GM12878 (cell line): ENCODE measurements around the gene CSTB. TPM values are rescaled to one million over a fixed set of nuclear protein-coding genes. Genes with fewer than 3 reads are reported as not detected.

Experiments
- ATAC-seq: fragments of 200-7000 bp; cut with Tn5 transposase; 3 replicates; pipeline ENCODE4 v1.9.1; 2020; ENCODE audit warnings: mild to moderate bottlenecking, moderate library complexity
- BruUV-seq: library from RNA; stranded (reverse); fragments of 400-500 nt; replicated peaks from 2 replicates; lab custom pipeline; 2021; lab: Mats Ljungman, UMichigan
- CTCF ChIA-PET: fragments of 300-600 bp; sonication (Branson Sonifier 250); formaldehyde crosslinking; extraction: SDS; loops from one replicate; lab custom pipeline; 2021; ENCODE audit warnings: inconsistent platforms; lab: Yijun Ruan, JAX
- POLR2A ChIA-PET: fragments of 350-600 bp; formaldehyde crosslinking; extraction: SDS; loops from one replicate; lab custom pipeline; 2021; ENCODE audit warnings: inconsistent platforms; lab: Charles Lee
- RAD21 ChIA-PET: fragments of 300-600 bp; sonication (Branson Sonifier 250); formaldehyde crosslinking; loops from one replicate; lab custom pipeline; 2023; ENCODE audit warnings: antibody characterized with exemption; ENCODE audit not compliant: unreplicated experiment; lab: Charles Lee
- SMC1A ChIA-PET: fragments of 300-600 bp; sonication (Branson Sonifier 250); formaldehyde crosslinking; loops from one replicate; lab custom pipeline; 2023; ENCODE audit not compliant: unreplicated experiment, uncharacterized antibody; lab: Charles Lee
- DNase-seq: peaks from one replicate; pipeline ENCODE4 v3.0.0-alpha.2; 2011; ENCODE audit warnings: low read depth, low spot score
- FAIRE-seq: peaks from 3 replicates; lab custom pipeline; 2011; peaks lifted over from hg19 to GRCh38; lab: Jason Lieb, UNC
- H2AFZ ChIP-seq: 2 replicates; pipeline ENCODE4 v1.6.0; 2011; ENCODE audit warnings: low read depth, low read length, control low read depth; ENCODE audit not compliant: control insufficient read depth
- H3K27ac ChIP-seq: 2 replicates; pipeline ENCODE4 v1.5.1; 2011; ENCODE audit warnings: control low read depth; ENCODE audit not compliant: control insufficient read depth, insufficient read depth
- H3K27me3 ChIP-seq, 2 experiments: replicated peaks in 1 of 2; 2 replicates each; pipeline versions ENCODE4 v1.6.0 to v1.6.1; 2011; ENCODE audit warnings: low read length in 1 of 2; ENCODE audit not compliant: control insufficient read depth in 2 of 2, insufficient read depth in 2 of 2
- H3K36me3 ChIP-seq, 2 experiments: 2 replicates each; pipeline ENCODE4 v1.5.1; 2011; ENCODE audit warnings: low read length in 1 of 2; ENCODE audit not compliant: control insufficient read depth in 2 of 2, insufficient read depth in 2 of 2
- H3K4me1 ChIP-seq: 2 replicates; pipeline ENCODE4 v1.6.1; 2011; ENCODE audit warnings: mild to moderate bottlenecking, low read length, moderate library complexity, mixed read lengths; ENCODE audit not compliant: control insufficient read depth, insufficient read depth
- H3K4me2 ChIP-seq: 2 replicates; pipeline ENCODE4 v1.6.0; 2011; ENCODE audit warnings: control low read depth; ENCODE audit not compliant: control insufficient read depth, insufficient read depth
- H3K4me3 ChIP-seq: fragments of 200-600 bp; sonication (generic); 2 replicates; pipeline ENCODE4 v1.5.1; 2016
- H3K79me2 ChIP-seq: 2 replicates; pipeline ENCODE4 v1.6.0; 2011; ENCODE audit warnings: low read length; ENCODE audit not compliant: control insufficient read depth, insufficient read depth
- H3K9ac ChIP-seq: 2 replicates; pipeline ENCODE4 v1.8.0; 2011; ENCODE audit warnings: low read length, control low read depth, mixed read lengths; ENCODE audit not compliant: control insufficient read depth, insufficient read depth
- H3K9me3 ChIP-seq: replicated peaks from 3 replicates; pipeline ENCODE4 v1.5.1; 2011; ENCODE audit warnings: mild to moderate bottlenecking, low read length; ENCODE audit not compliant: control insufficient read depth, insufficient read depth
- H4K20me1 ChIP-seq: 2 replicates; pipeline ENCODE4 v1.6.0; 2011; ENCODE audit not compliant: control insufficient read depth, insufficient read depth
- CBFB ChIP-seq: IDR thresholded peaks from 2 replicates; pipeline ENCODE4 v1.6.1; 2016; ENCODE audit warnings: antibody characterized with exemption, low read depth
- CREB1 ChIP-seq: IDR thresholded peaks from 2 replicates; pipeline ENCODE4 v1.6.1; 2012; ENCODE audit warnings: low read depth, mild to moderate bottlenecking, inconsistent platforms
- EGR1 ChIP-seq, 2 experiments: IDR thresholded peaks; 1 replicate in 1 of 2; 2 replicates in 1 of 2; pipeline ENCODE4 v1.6.1; 2011 to 2012; ENCODE audit warnings: low read depth in 2 of 2, low read length in 2 of 2, borderline replicate concordance in 1 of 2, mild to moderate bottlenecking in 1 of 2, moderate library complexity in 1 of 2
- LARP7 ChIP-seq: fragments of 450-650 bp; IDR thresholded peaks from 2 replicates; pipeline ENCODE4 v1.6.1; 2017; ENCODE audit warnings: mild to moderate bottlenecking
- NR2F1 ChIP-seq: fragments of 450-650 bp; conservative IDR thresholded peaks from 2 replicates; pipeline ENCODE4 v1.6.1; 2017; ENCODE audit warnings: mild to moderate bottlenecking
- POLR2AphosphoS5 ChIP-seq: IDR thresholded peaks from 2 replicates; pipeline ENCODE4 v1.6.1; 2011; ENCODE audit warnings: mild to moderate bottlenecking, low read length, inconsistent platforms
- POU2F2 ChIP-seq: IDR thresholded peaks from 3 replicates; pipeline ENCODE4 v1.6.1; 2011; ENCODE audit warnings: low read depth, mild to moderate bottlenecking, low read length, borderline replicate concordance
- RAD21 ChIP-seq: IDR thresholded peaks from 2 replicates; pipeline ENCODE4 v1.6.1; 2011; ENCODE audit warnings: mild to moderate bottlenecking, low read depth, low read length, moderate library complexity; ENCODE audit not compliant: insufficient read depth
- SMARCA5 ChIP-seq: fragments of 450-650 bp; IDR thresholded peaks from 2 replicates; pipeline ENCODE4 v1.6.1; 2017; ENCODE audit warnings: mild to moderate bottlenecking
- SMC3 ChIP-seq: IDR thresholded peaks from 2 replicates; pipeline ENCODE4 v1.6.1; 2011; ENCODE audit warnings: low read length, improper control_type of control experiment, borderline replicate concordance
- SREBF1 ChIP-seq: IDR thresholded peaks from 2 replicates; pipeline ENCODE4 v1.6.1; 2012; ENCODE audit warnings: mild to moderate bottlenecking, low read length
- TCF12 ChIP-seq: IDR thresholded peaks from 2 replicates; pipeline ENCODE4 v1.6.1; 2011; ENCODE audit warnings: low read depth, mild to moderate bottlenecking, low read length
- WRNIP1 ChIP-seq: IDR thresholded peaks from 2 replicates; pipeline ENCODE4 v1.6.1; 2011; ENCODE audit warnings: low read depth, low read length, improper control_type of control experiment, borderline replicate concordance
- WGBS: methylation state at CpG from one replicate; pipeline ENCODE4 v1.1.6; 2016; ENCODE audit warnings: low lambda C conversion rate; ENCODE audit not compliant: insufficient replicate concordance, insufficient coverage; ENCODE audit errors: missing lambda C conversion rate; 5-methylcytosine and 5-hydroxymethylcytosine counted together
- in situ Hi-C: fragments of 300-500 bp; cut with MboI; formaldehyde crosslinking; loops from 9 replicates; pipeline ENCODE4 v1.14.3; 2018; ENCODE audit warnings: mixed read lengths
- intact Hi-C: fragments of 100-400 bp; cut with micrococcal nuclease; formaldehyde crosslinking; loops from one replicate; pipeline ENCODE4 v1.14.2; 2022; ENCODE audit not compliant: unreplicated experiment
- polyA plus RNA-seq, 11 experiments: library from polyadenylated mRNA; depleted of rRNA in 4 of 11; unstranded in 6 of 11; stranded (reverse) in 5 of 11; fragments of >200 nt; fragmentation: Nextera tagmentation in 4 of 11; fragmentation: Illumina TruSeq in 1 of 11; extraction: Ambion mirVana in 4 of 11; extraction: Trizol in 1 of 11; gene quantifications; 1 replicate in 1 of 11; 2 replicates in 10 of 11; pipeline versions ENCODE4 v1.2.1 to v1.2.3, GENCODE V29; 2011 to 2016; ENCODE audit warnings: inconsistent platforms in 2 of 11, missing spikeins in 2 of 11, low read depth in 1 of 11
- total RNA-seq, 4 experiments: library from RNA; depleted of rRNA in 3 of 4; stranded (reverse); fragments of >200 nt in 3 of 4; fragmentation: Illumina TruSeq in 1 of 4; extraction: Trizol in 1 of 4; gene quantifications; 2 replicates each; pipeline versions ENCODE4 v1.2.1 to v1.2.3, GENCODE V29; 2013 to 2021
- TF ChIP-seq, protein P1 (sequence below): fragments of 450-650 bp; IDR thresholded peaks from 2 replicates; pipeline ENCODE4 v1.6.1; 2017; ENCODE audit warnings: mild to moderate bottlenecking
- TF ChIP-seq, protein P2 (sequence below): fragments of 450-650 bp; IDR thresholded peaks from 2 replicates; pipeline ENCODE4 v1.6.1; 2018; ENCODE audit warnings: borderline replicate concordance, mild to moderate bottlenecking; ENCODE audit not compliant: partially characterized antibody
- TF ChIP-seq, protein P3 (sequence below): fragments of 450-650 bp; IDR thresholded peaks from 2 replicates; pipeline ENCODE4 v1.6.1; 2017; ENCODE audit warnings: antibody characterized with exemption, mild to moderate bottlenecking, moderate library complexity

The CSTB gene
- total and polyA plus RNA-seq, 10 of the 15 experiments (the other 5 are each of a cell fraction or from before 2014, with no cell fraction given), result 12.5 to 82.7 (median 41.9) TPM

DNA sequence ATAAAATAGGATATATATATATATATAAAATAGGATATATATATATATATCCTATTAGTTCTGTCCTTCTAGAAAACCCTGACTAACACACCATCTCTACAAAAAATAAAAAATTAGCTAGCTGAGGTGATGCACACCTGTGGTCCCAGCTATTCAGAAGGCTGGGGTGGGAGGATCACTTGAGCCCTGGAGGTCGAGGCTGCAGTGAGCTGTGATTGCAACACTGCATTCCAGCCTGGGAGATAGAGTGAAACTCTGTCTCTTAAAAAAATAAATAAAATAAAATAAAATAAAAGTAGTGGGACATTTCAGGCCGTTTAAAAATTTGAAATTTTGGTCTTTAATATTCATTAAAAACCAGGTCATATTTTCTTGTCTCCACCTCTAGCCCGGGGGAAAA, 9.0 kb upstream of the CSTB start:
- SMC1A ChIA-PET, result no interaction called here
- TF ChIP-seq WRNIP1 (no peak), TCF12 (no peak), NR2F1 (no peak), POLR2AphosphoS5 (no peak), RAD21 (no peak), POU2F2 (no peak), SREBF1 (no peak), EGR1 (IDR thresholded peaks at IDR 0.05; ENCODE audit: borderline replicate concordance in 1 of 2, low read depth in 2 of 2, low read length in 2 of 2) (no peak), CREB1 (no peak), SMARCA5 (no peak), LARP7 (no peak), CBFB (no peak), SMC3 (no peak)
- TF ChIP-seq, protein P1, sequence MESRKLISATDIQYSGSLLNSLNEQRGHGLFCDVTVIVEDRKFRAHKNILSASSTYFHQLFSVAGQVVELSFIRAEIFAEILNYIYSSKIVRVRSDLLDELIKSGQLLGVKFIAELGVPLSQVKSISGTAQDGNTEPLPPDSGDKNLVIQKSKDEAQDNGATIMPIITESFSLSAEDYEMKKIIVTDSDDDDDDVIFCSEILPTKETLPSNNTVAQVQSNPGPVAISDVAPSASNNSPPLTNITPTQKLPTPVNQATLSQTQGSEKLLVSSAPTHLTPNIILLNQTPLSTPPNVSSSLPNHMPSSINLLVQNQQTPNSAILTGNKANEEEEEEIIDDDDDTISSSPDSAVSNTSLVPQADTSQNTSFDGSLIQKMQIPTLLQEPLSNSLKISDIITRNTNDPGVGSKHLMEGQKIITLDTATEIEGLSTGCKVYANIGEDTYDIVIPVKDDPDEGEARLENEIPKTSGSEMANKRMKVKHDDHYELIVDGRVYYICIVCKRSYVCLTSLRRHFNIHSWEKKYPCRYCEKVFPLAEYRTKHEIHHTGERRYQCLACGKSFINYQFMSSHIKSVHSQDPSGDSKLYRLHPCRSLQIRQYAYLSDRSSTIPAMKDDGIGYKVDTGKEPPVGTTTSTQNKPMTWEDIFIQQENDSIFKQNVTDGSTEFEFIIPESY, result no peak
- TF ChIP-seq, protein P2, sequence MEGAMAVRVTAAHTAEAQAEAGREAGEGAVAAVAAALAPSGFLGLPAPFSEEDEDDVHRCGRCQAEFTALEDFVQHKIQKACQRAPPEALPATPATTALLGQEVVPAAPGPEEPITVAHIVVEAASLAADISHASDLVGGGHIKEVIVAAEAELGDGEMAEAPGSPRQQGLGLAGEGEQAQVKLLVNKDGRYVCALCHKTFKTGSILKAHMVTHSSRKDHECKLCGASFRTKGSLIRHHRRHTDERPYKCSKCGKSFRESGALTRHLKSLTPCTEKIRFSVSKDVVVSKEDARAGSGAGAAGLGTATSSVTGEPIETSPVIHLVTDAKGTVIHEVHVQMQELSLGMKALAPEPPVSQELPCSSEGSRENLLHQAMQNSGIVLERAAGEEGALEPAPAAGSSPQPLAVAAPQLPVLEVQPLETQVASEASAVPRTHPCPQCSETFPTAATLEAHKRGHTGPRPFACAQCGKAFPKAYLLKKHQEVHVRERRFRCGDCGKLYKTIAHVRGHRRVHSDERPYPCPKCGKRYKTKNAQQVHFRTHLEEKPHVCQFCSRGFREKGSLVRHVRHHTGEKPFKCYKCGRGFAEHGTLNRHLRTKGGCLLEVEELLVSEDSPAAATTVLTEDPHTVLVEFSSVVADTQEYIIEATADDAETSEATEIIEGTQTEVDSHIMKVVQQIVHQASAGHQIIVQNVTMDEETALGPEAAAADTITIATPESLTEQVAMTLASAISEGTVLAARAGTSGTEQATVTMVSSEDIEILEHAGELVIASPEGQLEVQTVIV, result no peak
- TF ChIP-seq, protein P3, sequence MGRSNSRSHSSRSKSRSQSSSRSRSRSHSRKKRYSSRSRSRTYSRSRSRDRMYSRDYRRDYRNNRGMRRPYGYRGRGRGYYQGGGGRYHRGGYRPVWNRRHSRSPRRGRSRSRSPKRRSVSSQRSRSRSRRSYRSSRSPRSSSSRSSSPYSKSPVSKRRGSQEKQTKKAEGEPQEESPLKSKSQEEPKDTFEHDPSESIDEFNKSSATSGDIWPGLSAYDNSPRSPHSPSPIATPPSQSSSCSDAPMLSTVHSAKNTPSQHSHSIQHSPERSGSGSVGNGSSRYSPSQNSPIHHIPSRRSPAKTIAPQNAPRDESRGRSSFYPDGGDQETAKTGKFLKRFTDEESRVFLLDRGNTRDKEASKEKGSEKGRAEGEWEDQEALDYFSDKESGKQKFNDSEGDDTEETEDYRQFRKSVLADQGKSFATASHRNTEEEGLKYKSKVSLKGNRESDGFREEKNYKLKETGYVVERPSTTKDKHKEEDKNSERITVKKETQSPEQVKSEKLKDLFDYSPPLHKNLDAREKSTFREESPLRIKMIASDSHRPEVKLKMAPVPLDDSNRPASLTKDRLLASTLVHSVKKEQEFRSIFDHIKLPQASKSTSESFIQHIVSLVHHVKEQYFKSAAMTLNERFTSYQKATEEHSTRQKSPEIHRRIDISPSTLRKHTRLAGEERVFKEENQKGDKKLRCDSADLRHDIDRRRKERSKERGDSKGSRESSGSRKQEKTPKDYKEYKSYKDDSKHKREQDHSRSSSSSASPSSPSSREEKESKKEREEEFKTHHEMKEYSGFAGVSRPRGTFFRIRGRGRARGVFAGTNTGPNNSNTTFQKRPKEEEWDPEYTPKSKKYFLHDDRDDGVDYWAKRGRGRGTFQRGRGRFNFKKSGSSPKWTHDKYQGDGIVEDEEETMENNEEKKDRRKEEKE, result no peak
- Histone ChIP-seq H3K9me3 (no peaks in the 10 kb centered on the region), H3K4me1 (no peaks in the 10 kb centered on the region; the same call in 1 of the 2 replicates), H3K9ac (no peak overlapping the region), H3K27me3 (no peaks in the 10 kb centered on the region), H3K4me2 (no peak overlapping the region), H3K36me3 (no peaks in the 10 kb centered on the region), H3K27ac (no peak overlapping the region), H3K79me2 (peaks cover 8% of the 10 kb centered on the region), H2AFZ (no peak overlapping the region), H3K4me3 (no peak overlapping the region), H4K20me1 (no peaks in the 10 kb centered on the region)
- ATAC-seq (no peak), FAIRE-seq (no peak), DNase-seq (no peak)
- CTCF ChIA-PET, result no interaction called here
- no TSS peak for BruUV-seq
- RAD21 ChIA-PET, result no interaction called here
- POLR2A ChIA-PET, result interaction anchor here (0.7 to 1.1 kb wide), 2 partner anchors 13 to 77 kb away, joined by 4 to 5 read pairs; no protein-coding TSS in a partner anchor
- WGBS, result 25% methylated on average over 3 of the region's 3 CpGs
- intact Hi-C loops (no loop called here), in situ Hi-C loops (no loop called here)
